ENCODE data around the gene MBOAT7. TPM values are rescaled to one million over a fixed set of nuclear protein-coding genes. Genes with fewer than 3 reads are reported as not detected.

MBOAT7 gene
- total and polyA plus RNA-seq, 2 donors (not counting 3 experiments of a cell fraction or from before 2014, with no cell fraction given) = 204 to 218 TPM

- FAIRE-seq = no peak
- TSS peak; percentile 76 for BruUV-seq (replicated peaks)
These were observed 29.1 kb downstream of the MBOAT7 start for GRCh38 chr19:54160182-54160811.

More at GRCh38 chr19:54160182-54160811, 29.1 kb downstream of the MBOAT7 start:
- peak; percentile 26 for DNase-seq (ENCODE audit: low read depth, low spot score)
- Histone ChIP-seq H3K27me3 (ENCODE audit: control insufficient read depth in 2 of 2, insufficient read depth in 2 of 2, low read length in 2 of 2) (peaks cover 0 to 8% of the 10 kb centered on the region in 2 experiments), H3K79me2 (ENCODE audit: control insufficient read depth, insufficient read depth, low read length) (peaks cover 4% of the 10 kb centered on the region), H3K9ac (replicated peaks; ENCODE audit: extremely low read depth, insufficient read depth, low read length) (peak overlapping the region; percentile 81), H3K36me3 (ENCODE audit: control insufficient read depth in 2 of 2, extremely low read depth in 1 of 2, insufficient read depth in 2 of 2, low read length in 2 of 2) (peaks cover 4 to 17% of the 10 kb centered on the region in 2 experiments), H3K4me1 (ENCODE audit: control insufficient read depth, extremely low read depth, insufficient read depth, low read length) (peaks cover 18% of the 10 kb centered on the region), H2AFZ (ENCODE audit: low read depth, low read length) (peak overlapping the region; percentile 73), H3K4me3 (replicated peaks in 1 of 3; ENCODE audit: insufficient read depth in 1 of 3, low read depth in 1 of 3, low read length in 3 of 3) (peak overlapping the region; percentile 39 to 56 (median 54)), H3K27ac (ENCODE audit: insufficient read depth, low read depth, low read length) (peak overlapping the region; percentile 71), H3K9me3 (replicated peaks; ENCODE audit: control insufficient read depth, insufficient read depth, low read length) (no peaks in the 10 kb centered on the region), H3K4me2 (ENCODE audit: insufficient read depth, low read length) (peak overlapping the region; percentile 67), H4K20me1 (replicated peaks; ENCODE audit: control insufficient read depth, extremely low read depth, insufficient read depth, low read length) (no peaks in the 10 kb centered on the region), H3K9me1 (replicated peaks; ENCODE audit: control insufficient read depth, extremely low read depth, insufficient read depth, low read length) (no peaks in the 10 kb centered on the region)
- ChIA-PET CTCF (interaction anchor here (0.8 to 1.8 kb wide), 9 partner anchors 10 to 1474 kb away, joined by 3 to 8 read pairs (median 4); partner anchors contain the start of genes CNOT3, MBOAT7, TMC4 and TSEN34), POLR2A (interaction anchor here (1.6 kb wide), 1 partner anchor 29 kb away, joined by 4 read pairs; the partner anchor contains the start of gene MBOAT7)
- TF ChIP-seq GATA2 (IDR thresholded peaks at IDR 0.05; ENCODE audit: insufficient read depth, insufficient read length, low read depth, low read length) (no peak), JUN (IDR thresholded peaks at IDR 0.05; ENCODE audit: borderline replicate concordance, insufficient read depth, insufficient read length, low read depth) (no peak), FOS (IDR thresholded peaks at IDR 0.05; ENCODE audit: borderline replicate concordance, insufficient read depth, low read length) (no peak), EZH2 (IDR thresholded peaks at IDR 0.05; ENCODE audit: borderline replicate concordance, low read depth, low read length, severe bottlenecking) (no peak), POLR2AphosphoS5 (IDR thresholded peaks at IDR 0.05; ENCODE audit: insufficient read depth, low read depth, low read length) (no peak), CTCF (IDR thresholded peaks at IDR 0.05; ENCODE audit: extremely low read depth in 1 of 2, insufficient read depth in 1 of 2, low read depth in 1 of 2, low read length in 2 of 2) (no peak), MYC (IDR thresholded peaks at IDR 0.05; ENCODE audit: low read depth, low read length) (no peak)
- TF ChIP-seq, protein P1, sequence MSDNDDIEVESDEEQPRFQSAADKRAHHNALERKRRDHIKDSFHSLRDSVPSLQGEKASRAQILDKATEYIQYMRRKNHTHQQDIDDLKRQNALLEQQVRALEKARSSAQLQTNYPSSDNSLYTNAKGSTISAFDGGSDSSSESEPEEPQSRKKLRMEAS (IDR thresholded peaks at IDR 0.05; ENCODE audit: insufficient read depth, insufficient read length) = no peak
- dilution Hi-C loops (cut with MboI; ENCODE audit: extremely low pct_ligation_motif_present, low sequenced_read_pairs) (no loop called here), intact Hi-C loops (cut with micrococcal nuclease) (loop anchor here (5.0 kb wide), 2 partner anchors 42 to 297 kb away; partner anchors contain the start of gene RPS9)
